Astrocyte of the hippocampus (primary cell): ENCODE measurements around the gene DSTN.
A peak's percentile ranks its signal among the peaks of the same experiment; 100 is the strongest.

Experiments used
- DNase-seq: peaks from one replicate; pipeline ENCODE4 v3.0.0; 2011; ENCODE audit warnings: low read depth, low spot score

The DSTN gene

DNA sequence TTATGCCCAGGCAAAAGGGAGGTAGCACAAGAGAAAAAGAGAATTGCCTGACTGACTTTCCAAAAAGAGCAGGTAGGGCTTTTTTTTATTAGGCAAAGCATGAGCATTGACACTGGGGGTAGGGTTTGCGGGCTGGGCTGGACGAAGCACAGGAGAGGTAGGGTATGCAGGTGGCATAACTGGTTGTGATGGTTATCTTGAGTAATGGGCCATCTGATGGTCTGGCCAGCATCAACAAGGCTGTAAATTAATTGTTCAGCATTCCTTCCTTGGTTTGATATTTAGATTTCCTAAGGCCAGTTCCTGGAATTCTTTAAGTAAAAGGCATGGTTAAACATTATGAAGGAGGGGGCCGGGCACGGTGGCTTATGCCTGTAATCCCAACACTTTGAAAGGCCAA is 24.7 kb upstream of the DSTN start:
- DNase-seq, result no peak

- no peak for DNase-seq
These were observed 20.7 kb upstream of the DSTN start for GRCh38 chr20:17549131-17549530.

DNA sequence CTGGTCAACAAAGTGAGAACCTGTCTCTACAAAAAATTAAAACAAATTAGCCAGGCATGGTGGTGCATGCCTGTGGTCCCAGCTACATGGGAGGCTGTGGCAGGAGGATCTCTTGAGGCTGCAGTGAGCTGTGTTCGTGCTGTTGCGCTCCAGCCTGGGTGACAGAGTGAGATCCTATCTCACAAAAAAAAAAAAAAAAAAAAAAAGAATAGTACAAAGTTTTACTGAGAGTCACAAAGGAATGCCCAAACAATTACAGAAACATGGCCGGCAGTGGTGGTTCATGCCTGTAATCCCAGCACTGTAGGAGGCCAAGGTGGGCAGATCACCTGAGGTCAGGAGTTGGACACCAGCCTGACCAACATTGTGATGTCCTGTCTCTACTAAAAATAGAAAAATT is 14.8 kb upstream of the DSTN start:
- DNase-seq, result no peak

DNA sequence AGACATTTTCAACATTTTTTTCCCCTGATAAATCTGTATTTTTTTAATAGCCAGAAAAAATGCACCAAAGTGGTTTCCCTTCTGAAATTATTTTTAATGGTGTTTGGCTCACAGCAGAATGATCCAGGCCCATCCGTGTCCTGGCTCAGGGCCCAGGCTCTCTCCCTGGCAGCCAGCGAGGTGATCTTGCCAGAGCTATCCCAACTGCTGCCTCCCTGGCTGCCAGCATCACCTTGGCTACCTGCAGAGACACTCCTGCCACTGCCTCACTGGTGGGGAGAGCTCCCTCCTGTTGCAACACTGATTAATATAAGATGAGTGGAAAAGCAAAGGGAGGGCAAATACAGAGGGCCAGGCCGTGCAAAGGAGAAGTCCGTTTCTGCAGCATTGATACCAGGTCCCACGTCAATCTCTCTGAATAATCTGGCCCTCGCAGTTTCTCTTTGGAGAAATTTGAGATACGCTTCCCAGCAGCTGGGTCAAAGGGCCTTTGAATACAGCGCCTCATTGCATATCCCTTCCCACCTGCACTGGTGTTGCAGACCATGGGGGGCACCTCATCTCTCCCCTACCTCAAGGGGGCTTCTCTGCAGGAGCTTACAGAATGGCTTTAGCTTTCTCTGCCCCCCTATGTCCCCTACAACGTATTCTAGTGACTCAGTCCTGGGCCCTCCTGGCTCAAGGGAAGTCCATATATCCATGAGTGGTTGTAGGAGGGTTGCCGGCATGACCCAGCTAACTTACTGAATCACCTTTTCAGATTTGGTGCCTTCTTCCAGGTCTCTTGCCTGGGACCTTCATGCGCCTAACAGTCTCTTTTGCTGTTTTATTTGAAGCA is 12.8 kb upstream of the DSTN start:
- peak; percentile 78 for DNase-seq

- peak; percentile 80 for DNase-seq
These were observed 12.2 kb upstream of the DSTN start for GRCh38 chr20:17557675-17558006.

DNA sequence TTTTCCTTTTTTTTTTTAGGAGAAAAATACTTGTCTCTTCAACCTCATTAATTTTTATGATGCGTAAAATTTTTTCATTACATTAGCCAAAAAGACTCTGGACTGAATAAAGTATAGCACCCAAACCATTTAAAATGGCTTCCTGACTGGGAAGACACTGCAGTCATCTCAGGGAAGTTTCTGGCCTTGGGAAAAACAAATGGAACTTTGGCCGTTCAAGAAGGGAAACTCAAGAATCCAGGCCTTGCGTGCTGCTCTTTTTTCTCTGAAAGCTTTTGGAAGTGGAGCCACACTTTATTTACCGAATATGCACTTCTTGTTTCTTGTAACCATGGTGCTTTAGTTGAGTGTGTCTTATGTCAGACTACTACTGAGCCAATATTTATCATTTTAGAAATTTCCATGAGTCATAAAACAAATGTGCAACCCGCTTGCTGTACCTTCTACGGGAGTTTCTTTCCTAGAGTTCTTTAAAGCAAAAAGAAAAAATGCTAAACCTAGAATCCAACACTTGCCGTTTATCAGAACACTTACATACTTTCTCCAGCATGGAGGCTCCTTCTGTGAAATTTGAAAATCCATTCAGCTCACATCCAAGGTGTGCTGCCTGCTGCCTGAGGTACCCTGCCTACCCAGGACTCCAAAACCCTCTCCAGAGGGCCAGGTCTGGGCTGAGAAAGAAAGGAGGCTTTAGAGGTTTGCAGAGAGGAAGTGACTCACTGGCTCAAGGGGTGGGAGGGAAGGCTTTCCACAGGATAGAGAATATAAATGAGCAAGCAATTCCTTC is 11.5 kb upstream of the DSTN start:
- peak; percentile 91 for DNase-seq

- no peak for DNase-seq
These were observed 11.0 kb upstream of the DSTN start for GRCh38 chr20:17558941-17559304.

DNA sequence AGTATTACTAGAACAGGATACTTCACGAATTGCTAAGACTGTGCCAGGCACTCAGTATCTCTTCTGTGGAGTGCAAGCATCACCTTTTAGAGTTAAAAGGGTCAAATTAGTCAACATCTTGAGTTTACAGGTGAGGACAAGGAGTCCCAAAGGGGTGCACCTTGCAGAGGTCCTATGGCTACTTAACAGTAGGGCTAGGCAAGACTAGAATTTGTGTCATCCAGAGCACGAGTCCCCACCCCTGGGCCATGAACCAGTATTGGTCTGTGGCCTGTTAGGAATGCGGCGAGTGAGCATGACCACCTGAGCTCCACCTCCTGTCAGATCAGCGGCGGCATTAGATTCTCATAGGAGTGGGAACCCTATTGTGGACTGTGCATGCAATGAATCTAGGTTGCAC is 10.5 kb upstream of the DSTN start:
- DNase-seq, result no peak

DNA sequence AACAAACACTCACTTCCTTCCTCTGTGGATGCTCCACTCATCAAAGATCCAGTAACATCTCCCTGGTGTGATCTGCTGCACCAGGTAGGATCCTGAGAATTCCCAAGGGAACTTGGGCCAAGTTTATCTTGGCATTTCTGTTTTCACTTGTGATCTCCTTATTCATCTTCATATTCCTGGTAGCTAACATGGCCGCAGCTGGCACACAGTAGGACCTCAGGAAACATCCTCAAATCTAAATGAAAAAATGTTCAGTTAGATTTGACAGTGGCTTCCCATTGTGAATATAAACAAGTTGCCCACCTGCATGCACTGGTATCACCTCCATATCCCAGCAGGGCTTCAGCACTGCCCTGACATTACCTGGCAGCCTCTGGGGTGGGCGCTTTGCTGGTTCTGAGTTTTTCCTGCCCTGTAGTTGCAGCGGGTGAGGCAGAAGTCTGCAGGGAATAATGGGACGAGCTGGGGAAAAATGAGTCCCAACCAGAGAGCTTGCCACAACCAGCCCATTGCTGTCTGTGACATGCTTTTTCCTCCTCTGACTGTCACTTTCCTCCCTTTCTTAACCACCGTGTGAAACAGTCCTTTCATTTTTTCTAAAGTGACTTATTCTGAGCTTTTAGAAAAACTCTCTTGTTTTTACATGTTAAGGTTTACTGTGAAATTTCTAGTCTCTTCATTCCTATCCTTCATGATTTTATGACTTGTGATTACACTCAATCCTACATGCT is 9.4 kb upstream of the DSTN start:
- DNase-seq, result no peak

DNA sequence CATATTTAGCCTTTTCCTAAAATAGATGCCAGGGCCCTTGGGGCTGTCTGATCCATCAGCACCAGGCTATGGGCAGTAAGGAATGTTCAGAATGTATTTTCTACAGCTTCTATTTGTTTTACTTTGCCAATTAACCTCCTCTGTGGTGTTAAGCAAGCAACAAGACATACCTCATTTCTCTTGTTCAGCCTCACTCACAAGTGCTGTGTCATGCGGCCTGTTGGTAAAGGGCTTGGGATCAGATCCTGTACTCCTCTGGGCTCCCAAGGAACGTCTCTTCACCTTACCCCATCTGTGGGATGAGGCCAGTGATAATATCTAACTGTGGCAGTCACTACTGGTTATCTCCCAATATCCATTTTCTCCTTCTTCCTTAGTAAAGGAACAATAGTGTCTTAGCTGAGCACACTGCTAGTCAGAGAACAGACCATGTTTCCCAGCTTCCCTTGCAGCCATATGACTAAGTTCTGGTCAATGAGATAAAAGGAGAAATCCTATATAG is 7.0 kb upstream of the DSTN start:
- peak; percentile 94 for DNase-seq

- DNase-seq, result peak; percentile 64
These were observed 4.6 kb upstream of the DSTN start for GRCh38 chr20:17565169-17565845.

DNA sequence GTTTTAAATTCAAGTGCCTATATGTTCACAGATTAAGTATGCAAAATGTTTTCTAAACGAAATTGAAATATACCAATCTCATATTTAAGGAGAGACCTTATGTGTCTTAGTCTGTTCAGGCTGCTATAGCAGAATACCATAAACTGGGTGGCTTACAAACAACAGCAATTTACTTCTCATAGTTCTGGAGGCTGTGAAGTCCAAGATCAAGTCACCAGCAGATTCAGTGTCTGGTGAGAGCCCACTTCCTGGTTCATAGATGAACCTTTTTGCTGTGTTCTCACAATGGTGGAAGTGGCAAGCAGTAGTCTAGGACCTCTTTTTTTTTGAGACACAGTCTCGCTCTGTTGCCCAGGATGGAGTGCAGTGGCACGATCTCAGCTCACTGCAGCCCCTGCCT is 3.5 kb upstream of the DSTN start:
- DNase-seq, result no peak

DNA sequence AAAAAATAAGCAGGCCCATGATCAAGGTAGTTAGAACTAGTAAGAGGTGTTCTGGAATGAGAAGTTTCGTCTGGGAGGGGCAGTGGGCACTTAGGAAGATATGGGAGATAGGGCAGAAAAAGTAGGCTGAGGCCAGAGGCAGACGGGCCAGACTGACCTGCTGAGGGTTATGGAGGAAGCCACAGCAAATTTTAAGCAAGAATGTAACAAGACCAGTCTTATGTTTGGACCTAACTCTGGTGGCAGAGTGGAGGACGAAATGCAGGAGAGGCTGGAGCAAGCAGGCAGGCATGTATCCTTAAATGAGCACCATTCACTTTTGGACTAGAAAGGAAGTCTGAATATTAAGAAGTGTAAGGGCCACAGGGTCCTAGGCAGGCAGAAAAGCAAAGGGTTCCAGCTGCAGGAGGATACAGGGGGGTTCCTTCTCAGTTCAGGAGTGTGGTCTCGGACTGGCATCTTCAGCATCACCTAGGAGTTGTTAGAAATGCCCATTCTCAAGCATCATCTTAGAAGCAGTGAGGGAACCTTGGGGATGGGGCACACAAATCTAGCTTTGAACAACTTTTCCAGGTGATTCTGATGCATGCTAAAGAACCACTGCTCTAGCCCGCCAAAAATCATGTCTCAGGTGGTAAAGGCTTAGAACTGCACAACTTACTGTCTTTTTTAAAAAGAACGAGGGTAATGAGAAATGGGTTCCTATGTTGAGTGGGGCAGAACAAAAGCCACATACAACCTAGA is 1.7 kb upstream of the DSTN start:
- DNase-seq, result no peak

GRCh38 chr20:17568972-17569521 is 828 bp upstream of the DSTN start:
- peak; percentile 99 for DNase-seq

GRCh38 chr20:17570347-17571152 is 675 bp downstream of the DSTN start:
- DNase-seq, result peak; percentile 64

- DNase-seq, result no peak
These were observed 1.3 kb downstream of the DSTN start for GRCh38 chr20:17571153-17571527.

GRCh38 chr20:17572034-17572638 is 2.3 kb downstream of the DSTN start:
- DNase-seq, result peak; percentile 38

- DNase-seq, result no peak
These were observed 3.6 kb downstream of the DSTN start for GRCh38 chr20:17573463-17573862.

- no peak for DNase-seq
These were observed 6.3 kb downstream of the DSTN start for GRCh38 chr20:17576215-17576614.
